DMS114 treated with DMSO at 0.1 percent for 48 hours (cell line): ENCODE data around the gene RNF187.

Experiments used
- DNase-seq: peaks from one replicate; lab custom pipeline; 2025; ENCODE audit not compliant: unreplicated experiment; lab: John Stamatoyannopoulos, UW

Gene RNF187

GRCh38 chr1:228487336-228488124, at the start of gene RNF187:
Gene RNF187, plus strand, starts transcription at chr1:228487382.
- DNase-seq: no peak

- no peak for DNase-seq
Measured at GRCh38 chr1:228437424-228437962, 49.7 kb upstream of the RNF187 start.

- no peak for DNase-seq
Measured at GRCh38 chr1:228438266-228438665, 48.9 kb upstream of the RNF187 start.

GRCh38 chr1:228440761-228441500, 46.3 kb upstream of the RNF187 start:
- no peak for DNase-seq

- no peak for DNase-seq
Measured at GRCh38 chr1:228443395-228443794, 43.8 kb upstream of the RNF187 start.

GRCh38 chr1:228445490-228445842, 41.7 kb upstream of the RNF187 start:
- DNase-seq: no peak

- peak; percentile 35 for DNase-seq
Measured at GRCh38 chr1:228445843-228446650, 41.1 kb upstream of the RNF187 start.

GRCh38 chr1:228446852-228447251, 40.3 kb upstream of the RNF187 start:
- DNase-seq: no peak

- DNase-seq: no peak
Measured at GRCh38 chr1:228448372-228448771, 38.8 kb upstream of the RNF187 start.

- DNase-seq: no peak
Measured at GRCh38 chr1:228450200-228450599, 37.0 kb upstream of the RNF187 start.

GRCh38 chr1:228452194-228453021, 34.8 kb upstream of the RNF187 start:
- no peak for DNase-seq

- DNase-seq: no peak
Measured at GRCh38 chr1:228453022-228453560, 34.1 kb upstream of the RNF187 start.

GRCh38 chr1:228453614-228454013, 33.6 kb upstream of the RNF187 start:
- DNase-seq: no peak

- DNase-seq: no peak
Measured at GRCh38 chr1:228454238-228454637, 32.9 kb upstream of the RNF187 start.

GRCh38 chr1:228455715-228456114, 31.5 kb upstream of the RNF187 start:
- peak; percentile 9 for DNase-seq

- no peak for DNase-seq
Measured at GRCh38 chr1:228456252-228457016, 30.7 kb upstream of the RNF187 start.

- no peak for DNase-seq
Measured at GRCh38 chr1:228457017-228457395, 30.2 kb upstream of the RNF187 start.

GRCh38 chr1:228457396-228458176, 29.6 kb upstream of the RNF187 start:
- DNase-seq: peak; percentile 100
